Stimulated activated CD4-positive, alpha-beta T cell treated with anti-CD3 and anti-CD28 coated beads, Interleukin-12 subunit alpha, Interleukin-12 subunit beta, amount 100 ng/mL, for 4 hours (primary cell): ENCODE data around the gene TCF25.

Experiments
- DNase-seq: peaks from one replicate; pipeline ENCODE4 v3.0.0-alpha.2; 2020

Gene TCF25

GRCh38 chr16:89881368-89881730, 8.0 kb downstream of the TCF25 start:
- DNase-seq, result no peak

- DNase-seq, result no peak
Observed at GRCh38 chr16:89883346-89884040, 10.1 kb downstream of the TCF25 start.

GRCh38 chr16:89884041-89884421, 10.6 kb downstream of the TCF25 start:
- DNase-seq, result no peak

- DNase-seq, result no peak
Observed at GRCh38 chr16:89887243-89887642, 13.9 kb downstream of the TCF25 start.

GRCh38 chr16:89890200-89890599, 16.8 kb downstream of the TCF25 start:
- DNase-seq, result peak; percentile 21

GRCh38 chr16:89890886-89891657, 17.7 kb downstream of the TCF25 start:
- DNase-seq, result no peak

GRCh38 chr16:89892055-89892630, 18.8 kb downstream of the TCF25 start:
- DNase-seq, result no peak

- DNase-seq, result no peak
Observed at GRCh38 chr16:89892635-89893034, 19.2 kb downstream of the TCF25 start.

- no peak for DNase-seq
Observed at GRCh38 chr16:89893642-89894548, 20.5 kb downstream of the TCF25 start.

- no peak for DNase-seq
Observed at GRCh38 chr16:89895482-89896250, 22.3 kb downstream of the TCF25 start.

GRCh38 chr16:89897204-89897603, 23.8 kb downstream of the TCF25 start:
- DNase-seq, result no peak

- no peak for DNase-seq
Observed at GRCh38 chr16:89898201-89898967, 25.0 kb downstream of the TCF25 start.

- no peak for DNase-seq
Observed at GRCh38 chr16:89899879-89900481, 26.6 kb downstream of the TCF25 start.

GRCh38 chr16:89900885-89901284, 27.5 kb downstream of the TCF25 start:
- DNase-seq, result no peak

- no peak for DNase-seq
Observed at GRCh38 chr16:89902980-89903379, 29.6 kb downstream of the TCF25 start.

GRCh38 chr16:89903908-89904515, 30.6 kb downstream of the TCF25 start:
- DNase-seq, result no peak

GRCh38 chr16:89904606-89905510, 31.5 kb downstream of the TCF25 start:
- no peak for DNase-seq

- no peak for DNase-seq
Observed at GRCh38 chr16:89905511-89906139, 32.2 kb downstream of the TCF25 start.
